GM18526 (cell line): ENCODE results near the gene DENND2D.

ENCODE experiments used
- POLR2A ChIP-seq: IDR thresholded peaks from 3 replicates; pipeline ENCODE4 v1.6.1; 2011; ENCODE audit not compliant: insufficient read length; ENCODE audit errors: extremely low read depth

Gene DENND2D

DNA sequence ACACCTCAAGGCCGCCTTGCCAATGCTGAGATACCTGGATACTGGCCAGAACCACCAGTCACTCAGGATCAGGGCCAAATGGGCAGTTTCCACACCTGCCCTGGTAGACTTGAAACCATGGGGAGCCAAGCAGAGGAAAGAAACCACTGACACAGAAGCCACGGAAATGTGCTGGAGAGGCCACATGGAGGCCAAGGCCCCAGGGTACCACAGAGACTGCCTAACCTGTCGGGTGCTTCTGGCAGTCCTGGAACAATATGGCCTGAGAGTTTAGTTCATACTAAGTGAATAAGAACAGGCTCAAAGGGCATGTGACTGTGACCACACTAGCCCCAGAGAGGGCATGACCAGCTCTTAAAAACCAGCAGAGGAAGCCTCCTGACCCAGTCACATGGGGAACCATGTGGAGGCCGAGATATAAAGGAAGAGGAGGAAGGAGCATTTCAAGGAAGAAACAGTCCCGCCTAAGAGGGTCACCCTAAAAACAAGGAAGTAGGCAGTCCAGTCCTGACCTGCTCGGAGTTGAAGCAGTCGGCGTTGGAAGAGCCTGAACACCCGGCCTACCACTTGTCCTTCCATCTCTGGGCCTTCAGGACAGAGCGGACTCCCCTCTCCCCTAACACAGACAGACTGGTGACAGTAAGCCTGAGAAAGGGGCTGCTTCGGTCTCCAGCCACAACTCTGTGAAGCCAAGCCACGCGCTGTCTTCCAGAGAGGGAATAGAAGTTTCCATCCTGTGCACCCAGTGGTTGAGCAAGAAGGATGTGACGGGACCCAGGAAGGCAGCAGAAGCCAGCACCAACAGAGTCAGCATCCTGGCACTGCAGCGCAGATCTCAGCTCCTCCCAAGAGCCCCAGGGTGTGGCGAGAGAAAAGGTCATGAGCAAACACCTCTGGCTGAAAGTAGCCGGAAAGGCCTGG lies at the start of gene DENND2D:
TSS of gene DENND2D (minus strand) at position 766 of the 921 bp plus-strand sequence. CDS start at position 579, 187 bp downstream.
- no peak for TF ChIP-seq POLR2A

DNA sequence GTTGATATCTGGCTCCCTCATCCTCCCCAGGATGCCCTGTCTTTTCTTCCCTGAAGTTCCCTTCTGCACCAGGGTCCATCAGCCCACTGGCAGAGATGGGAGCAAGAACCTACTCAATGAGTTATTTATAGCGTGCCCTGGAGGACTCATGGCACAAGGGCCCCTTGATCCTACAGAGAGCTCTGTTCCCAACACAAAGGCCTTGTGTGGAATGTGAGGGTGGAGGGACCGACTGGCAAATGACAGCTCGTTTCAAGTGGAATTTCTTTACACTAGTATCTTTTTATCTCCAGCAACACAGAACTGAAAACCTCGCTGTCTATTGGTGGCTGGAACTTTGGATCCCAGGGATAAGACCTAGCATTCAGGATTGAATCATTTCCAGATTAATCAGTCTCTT lies 49.5 kb upstream of the DENND2D start:
- TF ChIP-seq POLR2A = no peak

GRCh38 chr1:111247125-111247838 lies 46.8 kb upstream of the DENND2D start:
- TF ChIP-seq POLR2A = no peak

- TF ChIP-seq POLR2A = no peak
Measured at GRCh38 chr1:111242805-111243523, 42.5 kb upstream of the DENND2D start.

- TF ChIP-seq POLR2A = no peak
Measured at GRCh38 chr1:111241797-111242196, 41.4 kb upstream of the DENND2D start.

- no peak for TF ChIP-seq POLR2A
Measured at GRCh38 chr1:111238056-111238795, 37.8 kb upstream of the DENND2D start.

- no peak for TF ChIP-seq POLR2A
Measured at GRCh38 chr1:111236806-111237205, 36.4 kb upstream of the DENND2D start.

- TF ChIP-seq POLR2A = no peak
Measured at GRCh38 chr1:111236379-111236778, 35.9 kb upstream of the DENND2D start.

DNA sequence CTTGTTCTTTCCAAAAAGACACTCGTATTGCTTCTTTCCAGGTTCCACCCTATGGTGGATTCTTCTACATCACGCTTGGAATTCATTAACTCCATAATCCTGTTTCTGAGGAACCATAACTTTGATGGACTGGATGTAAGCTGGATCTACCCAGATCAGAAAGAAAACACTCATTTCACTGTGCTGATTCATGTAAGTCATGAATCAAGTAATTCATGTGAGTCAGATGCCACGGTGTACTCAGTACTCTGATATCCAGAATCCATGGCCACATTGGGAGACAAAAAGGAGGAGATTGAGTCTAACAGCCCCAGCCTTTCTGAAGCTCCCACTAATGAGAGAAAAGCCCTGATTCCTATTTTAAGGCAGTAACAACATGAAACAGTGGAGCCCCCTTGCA lies 34.4 kb upstream of the DENND2D start:
- no peak for TF ChIP-seq POLR2A

DNA sequence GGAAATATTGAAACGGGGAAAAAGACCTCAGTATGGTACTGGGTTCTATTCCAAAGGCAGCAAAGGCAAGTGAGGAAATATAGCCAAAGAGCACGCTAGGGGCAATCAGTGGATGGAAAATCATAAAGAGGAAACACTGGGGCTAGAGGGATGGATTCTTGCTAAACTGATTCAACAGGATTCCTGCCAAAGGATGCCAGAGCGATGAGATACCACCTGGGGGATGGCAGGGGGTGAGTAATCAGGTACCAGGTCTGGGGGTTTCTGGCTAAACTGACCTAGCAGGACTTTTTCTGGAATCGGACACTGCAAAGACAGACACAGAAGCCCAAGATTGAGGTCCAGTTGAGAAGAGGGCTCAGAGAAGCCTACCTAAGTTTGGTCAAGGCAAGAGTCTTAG lies 33.8 kb upstream of the DENND2D start:
- TF ChIP-seq POLR2A = no peak

DNA sequence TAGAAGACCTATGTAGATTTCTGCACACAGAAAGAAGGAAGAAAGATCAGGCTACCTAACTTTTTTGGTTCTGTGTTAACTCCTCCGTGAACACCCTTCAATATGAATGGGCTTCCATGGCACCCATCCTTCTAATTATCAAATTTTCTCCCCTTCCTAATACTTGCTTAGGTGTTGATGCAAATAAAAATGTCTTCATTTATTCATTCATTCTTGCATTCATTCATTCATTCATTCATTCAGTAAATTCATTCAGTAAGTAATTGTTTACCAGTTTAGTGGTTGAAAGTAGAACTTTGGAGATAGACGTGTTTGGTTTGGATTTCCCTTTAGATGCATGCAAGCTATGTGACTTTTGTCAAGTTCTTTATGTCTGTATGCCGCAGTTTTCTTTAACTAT lies 31.7 kb upstream of the DENND2D start:
- TF ChIP-seq POLR2A = no peak

DNA sequence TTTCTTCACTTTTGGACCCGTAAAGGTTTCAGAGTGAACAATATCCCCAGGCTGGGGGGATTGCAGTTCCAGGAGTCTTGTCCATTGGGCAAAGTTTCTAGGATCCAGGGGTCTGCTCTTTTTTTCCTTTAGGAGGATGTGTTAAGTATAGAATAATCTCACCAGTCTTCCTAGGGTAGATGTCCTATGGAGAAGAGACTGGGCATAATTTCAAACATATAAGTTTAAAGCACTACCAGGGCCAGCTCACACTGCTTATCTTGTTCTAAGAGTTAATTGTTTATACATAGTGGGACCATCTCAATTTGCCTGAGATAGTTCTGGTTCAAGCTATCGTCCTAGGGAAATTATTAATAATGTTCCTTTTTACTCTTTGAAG lies 28.3 kb upstream of the DENND2D start:
- TF ChIP-seq POLR2A = no peak

DNA sequence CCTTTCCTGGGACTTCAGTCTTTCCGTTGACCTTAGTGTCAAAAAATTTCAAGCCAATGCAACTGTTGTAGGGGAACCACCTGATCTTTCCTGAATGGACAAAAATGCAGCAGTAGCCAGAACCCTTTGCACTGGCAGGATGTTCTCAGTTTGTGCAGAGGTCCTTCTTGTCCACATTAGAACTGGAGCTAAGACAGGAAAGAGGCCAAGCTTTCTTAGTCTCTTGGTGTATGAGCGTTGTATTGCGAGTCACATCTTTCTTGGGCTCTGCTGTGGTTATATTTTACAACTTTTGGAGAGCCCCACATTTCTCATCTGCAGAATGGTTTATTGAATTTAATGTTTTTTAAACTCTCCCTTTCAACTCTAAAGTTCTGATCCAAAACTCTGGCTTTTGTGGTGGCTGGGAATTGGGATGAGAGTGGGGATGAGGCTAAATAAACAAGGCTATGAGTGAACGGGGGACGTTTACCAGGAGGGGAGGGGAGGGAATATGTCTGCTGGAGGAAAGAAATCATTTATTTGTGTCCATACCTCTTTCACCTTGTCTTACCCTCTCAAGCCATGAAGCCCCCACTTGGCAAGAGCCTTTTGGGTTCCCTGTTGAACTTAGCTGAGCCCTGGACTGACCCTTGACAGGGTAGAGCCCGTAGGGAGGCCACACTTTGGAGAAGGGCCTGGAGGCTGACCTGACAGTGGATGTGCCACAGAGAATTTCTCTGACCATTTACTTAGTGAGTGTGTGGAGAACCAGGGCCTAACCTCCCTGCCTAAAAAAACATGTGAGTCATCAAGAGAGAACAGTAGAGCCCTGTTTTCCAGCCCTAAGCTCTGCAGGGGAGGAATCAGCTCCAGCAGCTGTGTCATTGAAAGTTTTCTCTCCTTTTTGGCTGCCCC lies 27.7 kb upstream of the DENND2D start:
- no peak for TF ChIP-seq POLR2A

GRCh38 chr1:111227434-111227833 lies 27.0 kb upstream of the DENND2D start, which contains the start of gene CHI3L2:
Gene CHI3L2, plus strand, starts transcription at chr1:111227713. Its CDS starts 17 bp downstream, at chr1:111227730.
- no peak for TF ChIP-seq POLR2A
